A204.1 (cell line): ENCODE data around the gene ITPR1.
"Not testable (repeated sequence)": the region's sequence is repeated elsewhere in the genome, so short reads cannot be mapped to it uniquely, and the experiment has no call there.

ENCODE experiments used
- FAIRE-seq: peaks from 2 replicates; lab custom pipeline; 2012; peaks lifted over from hg19 to GRCh38; lab: Jason Lieb, UNC

ITPR1 gene

GRCh38 chr3:4759689-4760312 is 266.7 kb downstream of the ITPR1 start:
- no peak for FAIRE-seq

- FAIRE-seq = no peak
These were observed 268.6 kb downstream of the ITPR1 start for GRCh38 chr3:4761759-4762158.

- FAIRE-seq = not testable (repeated sequence)
These were observed 269.5 kb downstream of the ITPR1 start for GRCh38 chr3:4762481-4763230.

GRCh38 chr3:4763604-4764247 is 270.6 kb downstream of the ITPR1 start:
- FAIRE-seq = no peak

GRCh38 chr3:4765212-4765611 is 272.1 kb downstream of the ITPR1 start:
- FAIRE-seq = no peak

GRCh38 chr3:4766263-4766662 is 273.1 kb downstream of the ITPR1 start:
- FAIRE-seq = no peak

- FAIRE-seq = no peak
These were observed 273.8 kb downstream of the ITPR1 start for GRCh38 chr3:4766716-4767499.

- FAIRE-seq = no peak
These were observed 274.9 kb downstream of the ITPR1 start for GRCh38 chr3:4768021-4768420.

GRCh38 chr3:4768521-4768920 is 275.4 kb downstream of the ITPR1 start:
- FAIRE-seq = no peak

- no peak for FAIRE-seq
These were observed 277.4 kb downstream of the ITPR1 start for GRCh38 chr3:4770561-4770960.

- FAIRE-seq = no peak
These were observed 278.1 kb downstream of the ITPR1 start for GRCh38 chr3:4771243-4771642.

GRCh38 chr3:4772171-4772804 is 279.1 kb downstream of the ITPR1 start:
- FAIRE-seq = no peak

- FAIRE-seq = no peak
These were observed 279.7 kb downstream of the ITPR1 start for GRCh38 chr3:4772858-4773257.

- FAIRE-seq = no peak
These were observed 280.4 kb downstream of the ITPR1 start for GRCh38 chr3:4773583-4773982.

GRCh38 chr3:4774531-4774930 is 281.4 kb downstream of the ITPR1 start:
- FAIRE-seq = no peak

- FAIRE-seq = no peak
These were observed 283.3 kb downstream of the ITPR1 start for GRCh38 chr3:4776399-4776979.

GRCh38 chr3:4776980-4777581 is 283.9 kb downstream of the ITPR1 start:
- no peak for FAIRE-seq

GRCh38 chr3:4778119-4778518 is 285.0 kb downstream of the ITPR1 start:
- FAIRE-seq = no peak

GRCh38 chr3:4778740-4779139 is 285.6 kb downstream of the ITPR1 start:
- FAIRE-seq = no peak

- FAIRE-seq = no peak
These were observed 287.4 kb downstream of the ITPR1 start for GRCh38 chr3:4780545-4780957.

GRCh38 chr3:4782095-4782494 is 288.9 kb downstream of the ITPR1 start:
- FAIRE-seq = no peak
